Measurements from ENCODE around the gene TMC3.

- TF ChIP-seq CTCF (IDR thresholded peaks at IDR 0.05 in 8 of 11, conservative IDR thresholded peaks at IDR 0.05 in 3 of 11) (no peak), POLR2A (IDR thresholded peaks at IDR 0.05) (no peak)
These were observed 63.5 kb downstream of the TMC3 start for GRCh38 chr15:81310480-81310879.

Measured in spleen (tissue), 7 donors.